Fibroblast of lung (primary cell): ENCODE results near the gene RSAD1. TPM values are rescaled to one million over a fixed set of nuclear protein-coding genes. Genes with fewer than 3 reads are reported as not detected.

Source experiments
- DNase-seq, 2 donors: peaks; one replicate each; pipeline versions ENCODE4 v3.0.0 to v3.0.0-alpha.2; 2010; ENCODE audit warnings: low read depth in 2 of 2
- H2AFZ ChIP-seq: 2 replicates; pipeline ENCODE4 v1.5.1; 2012; ENCODE audit warnings: low read length, control low read depth, inconsistent platforms
- H3K27ac ChIP-seq: 2 replicates; pipeline ENCODE4 v1.5.1; 2011; ENCODE audit warnings: low read length, control low read depth; ENCODE audit not compliant: insufficient read depth
- H3K27me3 ChIP-seq: 2 replicates; pipeline ENCODE4 v1.5.1; 2011; ENCODE audit warnings: mild to moderate bottlenecking, low read length; ENCODE audit not compliant: control insufficient read depth, insufficient read depth
- H3K36me3 ChIP-seq: 2 replicates; pipeline ENCODE4 v1.5.1; 2011; ENCODE audit warnings: low read length; ENCODE audit not compliant: control insufficient read depth, insufficient read depth
- H3K4me1 ChIP-seq: 2 replicates; pipeline ENCODE4 v1.5.1; 2011; ENCODE audit warnings: low read length; ENCODE audit not compliant: control insufficient read depth, insufficient read depth; ENCODE audit errors: extremely low read depth
- H3K4me2 ChIP-seq: 2 replicates; pipeline ENCODE4 v1.5.1; 2011; ENCODE audit warnings: low read length, control low read depth; ENCODE audit not compliant: insufficient read depth; ENCODE audit errors: extremely low read depth
- H3K4me3 ChIP-seq, 4 experiments: fragments of 200-600 bp in 1 of 4; sonication (generic) in 1 of 4; replicated peaks in 1 of 4; 2 replicates each; pipeline ENCODE4 v1.5.1; 2011 to 2016; ENCODE audit warnings: low read length in 4 of 4, low read depth in 3 of 4, mild to moderate bottlenecking in 3 of 4, control low read depth in 2 of 4, inconsistent platforms in 1 of 4, mixed read lengths in 1 of 4; ENCODE audit not compliant: insufficient read depth in 1 of 4; ENCODE audit errors: control extremely low read depth in 1 of 4
- H3K79me2 ChIP-seq: 2 replicates; pipeline ENCODE4 v1.5.1; 2012; ENCODE audit warnings: mild to moderate bottlenecking, low read length, inconsistent platforms; ENCODE audit not compliant: control insufficient read depth, insufficient read depth
- H3K9ac ChIP-seq: 2 replicates; pipeline ENCODE4 v1.5.1; 2011; ENCODE audit warnings: mild to moderate bottlenecking, low read length, control low read depth; ENCODE audit not compliant: insufficient read depth
- H3K9me3 ChIP-seq: 2 replicates; pipeline ENCODE4 v1.5.1; 2012; ENCODE audit warnings: low read depth, low read length; ENCODE audit not compliant: control insufficient read depth, insufficient read depth
- H4K20me1 ChIP-seq: 2 replicates; pipeline ENCODE4 v1.5.1; 2011; ENCODE audit warnings: low read length; ENCODE audit not compliant: control insufficient read depth, insufficient read depth; ENCODE audit errors: extremely low read depth
- EZH2 ChIP-seq: IDR thresholded peaks from 2 replicates; pipeline ENCODE4 v1.5.1; 2012; ENCODE audit warnings: low read length, control low read depth, mild to moderate bottlenecking; ENCODE audit errors: missing control alignments
- polyA plus RNA-seq, 2 donors: library from polyadenylated mRNA; depleted of rRNA in 1 of 2; stranded (reverse) in 1 of 2; unstranded in 1 of 2; fragments of >200 nt; gene quantifications; 2 replicates each; pipeline ENCODE4 v1.2.1, GENCODE V29; 2011 to 2012; ENCODE audit warnings: missing spikeins in 1 of 2
- total RNA-seq: library from RNA; depleted of rRNA; stranded (reverse); fragments of >200 nt; gene quantifications from 2 replicates; pipeline ENCODE4 v1.2.1, GENCODE V29; 2014
- TF ChIP-seq, protein P1 (sequence below), 2 donors: IDR thresholded peaks in 1 of 2; conservative IDR thresholded peaks in 1 of 2; 1 replicate in 1 of 2; 2 replicates in 1 of 2; pipeline ENCODE4 v1.5.1; 2011 to 2012; ENCODE audit warnings: low read length in 2 of 2, control low read depth in 1 of 2, inconsistent platforms in 1 of 2, low read depth in 1 of 2, mild to moderate bottlenecking in 1 of 2

Gene RSAD1
- total and polyA plus RNA-seq, 2 donors (not counting 1 experiment from before 2014, with no cell fraction given), result 12.5 to 28.4 TPM

DNA sequence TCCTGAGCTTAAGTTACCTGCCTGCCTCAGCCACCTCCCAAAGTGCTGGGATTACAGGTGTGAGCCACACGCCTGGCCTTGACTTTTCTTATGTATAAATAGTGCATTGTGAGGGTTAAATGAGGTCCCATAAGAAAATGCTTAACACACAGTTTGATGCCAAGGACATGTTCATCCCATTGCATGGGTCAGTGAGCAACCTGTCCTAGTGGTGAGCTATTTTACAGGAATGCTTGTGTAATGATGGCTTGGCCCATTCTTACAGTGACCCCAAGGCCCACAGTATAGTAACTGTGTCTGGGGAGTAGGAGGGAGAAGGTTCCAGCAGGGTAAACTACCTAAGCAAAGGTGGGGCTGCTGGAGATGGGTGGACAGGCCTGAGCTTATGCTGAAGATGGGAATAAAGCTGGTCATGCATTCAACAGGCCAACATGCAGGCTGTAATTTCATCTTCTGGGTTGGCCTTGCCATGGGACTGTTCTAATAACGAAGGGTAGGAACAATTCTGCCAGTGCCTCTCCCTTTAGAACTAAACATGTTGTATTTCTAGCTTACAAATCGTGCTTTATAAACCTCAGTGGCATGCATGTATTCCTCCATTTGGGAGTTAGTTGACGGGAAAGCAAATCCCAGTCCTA is 46.4 kb upstream of the RSAD1 start:
- H3K9ac ChIP-seq, result no peak overlapping the region
- H4K20me1 ChIP-seq, result no peaks in the 10 kb centered on the region
- no peak overlapping the region for H3K4me2 ChIP-seq
- no peak overlapping the region for H3K27ac ChIP-seq
- no peaks in the 10 kb centered on the region for H3K36me3 ChIP-seq
- no peak overlapping the region for H3K4me3 ChIP-seq
- H3K4me1 ChIP-seq, result no peaks in the 10 kb centered on the region
- DNase-seq, result no peak
- no peak overlapping the region for H2AFZ ChIP-seq
- H3K27me3 ChIP-seq, result no peaks in the 10 kb centered on the region
- no peaks in the 10 kb centered on the region for H3K9me3 ChIP-seq
- H3K79me2 ChIP-seq, result no peaks in the 10 kb centered on the region
- TF ChIP-seq, protein P1, sequence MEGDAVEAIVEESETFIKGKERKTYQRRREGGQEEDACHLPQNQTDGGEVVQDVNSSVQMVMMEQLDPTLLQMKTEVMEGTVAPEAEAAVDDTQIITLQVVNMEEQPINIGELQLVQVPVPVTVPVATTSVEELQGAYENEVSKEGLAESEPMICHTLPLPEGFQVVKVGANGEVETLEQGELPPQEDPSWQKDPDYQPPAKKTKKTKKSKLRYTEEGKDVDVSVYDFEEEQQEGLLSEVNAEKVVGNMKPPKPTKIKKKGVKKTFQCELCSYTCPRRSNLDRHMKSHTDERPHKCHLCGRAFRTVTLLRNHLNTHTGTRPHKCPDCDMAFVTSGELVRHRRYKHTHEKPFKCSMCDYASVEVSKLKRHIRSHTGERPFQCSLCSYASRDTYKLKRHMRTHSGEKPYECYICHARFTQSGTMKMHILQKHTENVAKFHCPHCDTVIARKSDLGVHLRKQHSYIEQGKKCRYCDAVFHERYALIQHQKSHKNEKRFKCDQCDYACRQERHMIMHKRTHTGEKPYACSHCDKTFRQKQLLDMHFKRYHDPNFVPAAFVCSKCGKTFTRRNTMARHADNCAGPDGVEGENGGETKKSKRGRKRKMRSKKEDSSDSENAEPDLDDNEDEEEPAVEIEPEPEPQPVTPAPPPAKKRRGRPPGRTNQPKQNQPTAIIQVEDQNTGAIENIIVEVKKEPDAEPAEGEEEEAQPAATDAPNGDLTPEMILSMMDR (conservative IDR thresholded peaks at IDR 0.05 in 1 of 2, IDR thresholded peaks at IDR 0.05 in 1 of 2; ENCODE audit: low read depth in 1 of 2, low read length in 2 of 2), result no peak
- no peak for TF ChIP-seq EZH2

DNA sequence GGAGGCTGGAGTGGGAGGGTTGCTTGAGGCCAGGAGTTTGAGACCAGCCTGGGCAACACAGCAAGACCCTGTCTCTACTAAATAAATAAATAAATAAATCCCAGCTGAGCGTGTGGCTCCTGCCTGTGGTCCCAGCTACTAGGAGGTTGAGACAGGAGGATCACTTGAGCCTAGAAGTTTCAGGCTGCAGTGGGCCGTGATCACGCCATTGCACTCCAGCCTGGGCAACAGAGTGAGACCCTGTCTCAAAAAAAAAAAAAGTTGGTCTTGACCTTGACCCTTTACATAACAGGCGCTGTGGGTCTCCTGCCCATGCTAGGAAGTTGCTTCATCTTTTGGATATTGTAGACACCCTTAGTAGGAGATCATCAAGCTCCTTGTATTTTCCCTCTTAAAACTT is 41.3 kb upstream of the RSAD1 start:
- Histone ChIP-seq H3K4me2 (no peak overlapping the region), H2AFZ (no peak overlapping the region), H3K79me2 (no peaks in the 10 kb centered on the region), H3K9me3 (no peaks in the 10 kb centered on the region), H3K27me3 (no peaks in the 10 kb centered on the region), H3K36me3 (no peaks in the 10 kb centered on the region), H3K4me1 (no peaks in the 10 kb centered on the region), H3K27ac (no peak overlapping the region), H3K4me3 (no peak overlapping the region), H3K9ac (no peak overlapping the region), H4K20me1 (no peaks in the 10 kb centered on the region)
- TF ChIP-seq, protein P1 (conservative IDR thresholded peaks at IDR 0.05 in 1 of 2, IDR thresholded peaks at IDR 0.05 in 1 of 2; ENCODE audit: low read depth in 1 of 2, low read length in 2 of 2), result no peak
- no peak for TF ChIP-seq EZH2
- no peak for DNase-seq

DNA sequence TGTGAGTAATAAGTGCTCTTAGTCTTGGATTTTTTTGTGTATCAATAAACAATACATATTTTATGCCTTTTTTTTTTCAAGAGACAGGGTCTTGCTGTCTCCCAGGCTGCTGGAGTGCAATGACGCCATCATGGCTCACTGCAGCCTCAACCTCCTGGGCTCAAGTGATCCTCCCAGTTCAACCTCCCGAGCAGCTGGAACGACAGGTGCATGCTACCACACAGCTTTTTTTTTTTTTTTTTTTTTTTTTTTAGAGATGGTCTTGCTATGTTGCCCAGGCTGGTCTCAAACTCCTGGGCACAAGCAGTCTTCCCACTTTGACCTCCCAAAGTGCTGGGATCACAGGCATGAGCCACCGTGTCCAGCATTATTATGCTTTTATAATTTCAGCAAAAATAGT is 39.7 kb upstream of the RSAD1 start:
- DNase-seq, result no peak

More for the DNA sequence above, 39.7 kb upstream of the RSAD1 start:
- Histone ChIP-seq H3K4me1 (no peaks in the 10 kb centered on the region), H2AFZ (no peak overlapping the region), H3K9me3 (no peaks in the 10 kb centered on the region), H3K4me3 (no peak overlapping the region), H3K4me2 (no peak overlapping the region), H3K9ac (no peak overlapping the region), H3K27ac (no peak overlapping the region), H3K79me2 (no peaks in the 10 kb centered on the region), H3K27me3 (no peaks in the 10 kb centered on the region), H4K20me1 (no peaks in the 10 kb centered on the region), H3K36me3 (no peaks in the 10 kb centered on the region)
- TF ChIP-seq, protein P1 (conservative IDR thresholded peaks at IDR 0.05 in 1 of 2, IDR thresholded peaks at IDR 0.05 in 1 of 2; ENCODE audit: low read depth in 1 of 2, low read length in 2 of 2), result no peak
- no peak for TF ChIP-seq EZH2
